HCT116 (cell line): Measurements from ENCODE around the gene SLC25A48. TPM values are rescaled to one million over a fixed set of nuclear protein-coding genes. Genes with fewer than 3 reads are reported as not detected.

ENCODE experiments used
- ATAC-seq: fragments of 200-7000 bp; cut with Tn5 transposase; 2 replicates; pipeline ENCODE4 v1.9.1; 2020; ENCODE audit warnings: mild to moderate bottlenecking, moderate library complexity
- BruUV-seq: library from RNA; stranded (reverse); fragments of 400-500 nt; replicated peaks from 2 replicates; lab custom pipeline; 2021; lab: Mats Ljungman, UMichigan
- CTCF ChIA-PET: fragments of 300-600 bp; sonication (Branson Sonifier 250); formaldehyde crosslinking; loops from one replicate; lab custom pipeline; 2021; ENCODE audit warnings: antibody characterized with exemption; lab: Charles Lee
- POLR2A ChIA-PET: fragments of 300-600, 350-600 bp; sonication (Branson Sonifier 250); formaldehyde crosslinking; loops from one replicate; lab custom pipeline; 2021; ENCODE audit warnings: antibody characterized with exemption; lab: Charles Lee
- RAD21 ChIA-PET, 2 experiments: fragments of 300-600 bp; sonication (Branson Sonifier 250); formaldehyde crosslinking; loops; one replicate each; lab custom pipeline; 2023; ENCODE audit warnings: low total read pairs in 2 of 2; ENCODE audit not compliant: uncharacterized antibody in 2 of 2, unreplicated experiment in 2 of 2, low non-redundant PET in 1 of 2; lab: Charles Lee
- DNase-seq: peaks from one replicate; pipeline ENCODE4 v3.0.0-alpha.2; 2010; ENCODE audit warnings: low read depth, low spot score
- H2AFZ ChIP-seq: fragments of 200-600 bp; shearing (Covaris generic), sonication (generic); 2 replicates; pipeline ENCODE4 v1.6.1; 2017; ENCODE audit warnings: low read depth, mixed run types, mixed read lengths, antibody characterized with exemption, low read length; ENCODE audit not compliant: poor library complexity, severe bottlenecking
- H3K27ac ChIP-seq: 2 replicates; pipeline ENCODE4 v1.5.1; 2012; ENCODE audit warnings: low read depth, low read length
- H3K27me3 ChIP-seq: fragments of 200-600 bp; sonication (generic); 2 replicates; pipeline ENCODE4 v1.6.1; 2016; ENCODE audit warnings: mixed run types, low read length, mixed read lengths; ENCODE audit not compliant: insufficient read depth
- H3K36me3 ChIP-seq, 2 experiments: fragments of 200-500 bp in 1 of 2; fragments of 200-600 bp in 1 of 2; sonication (Bioruptor generic) in 1 of 2; sonication (generic) in 1 of 2; 2 replicates each; pipeline versions ENCODE4 v1.5.1 to v1.6.1; 2014 to 2016; ENCODE audit warnings: low read length in 2 of 2, inconsistent platforms in 1 of 2, mixed read lengths in 1 of 2, mixed run types in 1 of 2; ENCODE audit not compliant: insufficient read depth in 2 of 2, control insufficient read depth in 1 of 2
- H3K4me1 ChIP-seq, 2 experiments: fragments of 200-600 bp in 1 of 2; sonication (generic) in 1 of 2; 2 replicates each; pipeline versions ENCODE4 v1.5.1 to v1.6.1; 2012 to 2017; ENCODE audit warnings: low read length in 2 of 2, inconsistent platforms in 1 of 2, mild to moderate bottlenecking in 1 of 2, mixed read lengths in 1 of 2, mixed run types in 1 of 2, moderate library complexity in 1 of 2; ENCODE audit not compliant: insufficient read depth in 2 of 2, control insufficient read depth in 1 of 2
- H3K4me2 ChIP-seq: fragments of 200-600 bp; sonication (generic); 2 replicates; pipeline ENCODE4 v1.6.1; 2017; ENCODE audit warnings: mixed run types, low read length, mixed read lengths
- H3K4me3 ChIP-seq, 2 experiments: fragments of 200-600 bp in 1 of 2; sonication (generic) in 1 of 2; replicated peaks in 1 of 2; 2 replicates each; pipeline ENCODE4 v1.5.1; 2011 to 2016; ENCODE audit warnings: low read length in 2 of 2, control low read depth in 1 of 2, low read depth in 1 of 2, mild to moderate bottlenecking in 1 of 2, mixed read lengths in 1 of 2, mixed run types in 1 of 2
- H3K79me2 ChIP-seq: fragments of 200-600 bp; sonication (generic); 2 replicates; pipeline ENCODE4 v1.6.1; 2017; ENCODE audit warnings: mild to moderate bottlenecking, mixed run types, low read length, moderate library complexity, mixed read lengths; ENCODE audit not compliant: insufficient read depth
- H3K9ac ChIP-seq: fragments of 200-600 bp; sonication (generic); 2 replicates; pipeline ENCODE4 v1.6.1; 2016; ENCODE audit warnings: low read length, mixed read lengths
- H3K9me2 ChIP-seq: fragments of 200-600 bp; sonication (generic), shearing (Covaris generic); 2 replicates; pipeline ENCODE4 v1.6.1; 2017; ENCODE audit warnings: mixed run types, mild to moderate bottlenecking, moderate library complexity; ENCODE audit not compliant: insufficient read depth
- H3K9me3 ChIP-seq, 2 experiments: fragments of 200-500 bp in 1 of 2; fragments of 200-600 bp in 1 of 2; sonication (Bioruptor generic) in 1 of 2; sonication (generic) in 1 of 2; 2 replicates each; pipeline ENCODE4 v1.6.1; 2014 to 2017; ENCODE audit warnings: low read length in 2 of 2, mixed read lengths in 2 of 2, inconsistent platforms in 1 of 2, low read depth in 1 of 2, mild to moderate bottlenecking in 1 of 2, mixed run types in 1 of 2, moderate library complexity in 1 of 2; ENCODE audit not compliant: control insufficient read depth in 1 of 2, insufficient read depth in 1 of 2
- H4K20me1 ChIP-seq: fragments of 200-600 bp; sonication (generic), shearing (Covaris generic); 2 replicates; pipeline ENCODE4 v1.6.1; 2017; ENCODE audit warnings: mixed run types, mild to moderate bottlenecking, moderate library complexity; ENCODE audit not compliant: insufficient read depth
- CEBPB ChIP-seq: IDR thresholded peaks from 2 replicates; pipeline ENCODE4 v1.6.1; 2012; ENCODE audit warnings: low read depth
- EGR1 ChIP-seq: IDR thresholded peaks from 2 replicates; pipeline ENCODE4 v1.6.1; 2012; ENCODE audit warnings: low read depth
- ELF1 ChIP-seq: IDR thresholded peaks from 2 replicates; pipeline ENCODE4 v1.6.1; 2012; ENCODE audit warnings: low read depth, borderline replicate concordance
- EZH2 ChIP-seq: fragments of 200-600 bp; sonication (generic); IDR thresholded peaks from 2 replicates; pipeline ENCODE4 v1.6.1; 2017; ENCODE audit warnings: antibody characterized with exemption, mixed run types
- JUND ChIP-seq: IDR thresholded peaks from 2 replicates; pipeline ENCODE4 v1.6.1; 2012
- POLR2A ChIP-seq: IDR thresholded peaks from 2 replicates; pipeline ENCODE4 v1.7.0; 2011; ENCODE audit warnings: borderline replicate concordance; ENCODE audit not compliant: insufficient read depth, insufficient read length; ENCODE audit errors: extremely low read depth
- RAD21 ChIP-seq: IDR thresholded peaks from 2 replicates; pipeline ENCODE4 v1.6.1; 2012; ENCODE audit warnings: low read depth, mild to moderate bottlenecking
- SIN3A ChIP-seq: IDR thresholded peaks from 2 replicates; pipeline ENCODE4 v1.6.1; 2012; ENCODE audit warnings: low read depth
- SRF ChIP-seq: IDR thresholded peaks from 2 replicates; pipeline ENCODE4 v1.6.1; 2012; ENCODE audit warnings: low read depth
- TCF7L2 ChIP-seq: IDR thresholded peaks from 2 replicates; pipeline ENCODE4 v1.7.0; 2011; ENCODE audit warnings: borderline replicate concordance, inconsistent platforms; ENCODE audit not compliant: insufficient read depth, insufficient read length; ENCODE audit errors: extremely low read depth
- YY1 ChIP-seq: IDR thresholded peaks from 2 replicates; pipeline ENCODE4 v1.6.1; 2011; ENCODE audit warnings: low read length, low read depth, moderate library complexity, mild to moderate bottlenecking; ENCODE audit not compliant: insufficient replicate concordance; ENCODE audit errors: extremely low read depth
- ZBTB33 ChIP-seq: IDR thresholded peaks from 2 replicates; pipeline ENCODE4 v1.6.1; 2011; ENCODE audit warnings: mild to moderate bottlenecking, low read length, moderate library complexity; ENCODE audit not compliant: insufficient replicate concordance; ENCODE audit errors: extremely low read depth
- intact Hi-C: fragments of 100-400 bp; cut with micrococcal nuclease; formaldehyde crosslinking; loops from 2 replicates; pipeline ENCODE4 v1.10.0; 2022
- total RNA-seq: library from RNA; stranded (reverse); gene quantifications from one replicate; pipeline ENCODE4 v1.2.1, GENCODE V29; 2021; ENCODE audit not compliant: unreplicated experiment
- TF ChIP-seq, protein P1 (sequence below): IDR thresholded peaks from 2 replicates; pipeline ENCODE4 v1.6.1; 2012
- TF ChIP-seq, protein P2 (sequence below): IDR thresholded peaks from 2 replicates; pipeline ENCODE4 v1.6.1; 2012
- TF ChIP-seq, protein P3 (sequence below): IDR thresholded peaks from 2 replicates; pipeline ENCODE4 v1.6.1; 2012; ENCODE audit warnings: low read depth

SLC25A48 gene
- total RNA-seq, 1 experiment from 2014 or later: 2.8 TPM

GRCh38 chr5:135822959-135823358 lies 11.5 kb upstream of the SLC25A48 start:
- H2AFZ ChIP-seq: no peak overlapping the region
- CTCF ChIA-PET: interaction anchor here (1.9 kb wide), 1 partner anchor 257 kb away, joined by 7 read pairs; no protein-coding TSS in a partner anchor
- H3K27me3 ChIP-seq: no peaks in the 10 kb centered on the region

More at GRCh38 chr5:135822959-135823358, 11.5 kb upstream of the SLC25A48 start:
- no peak overlapping the region for H3K4me3 ChIP-seq
- TF ChIP-seq, protein P1, sequence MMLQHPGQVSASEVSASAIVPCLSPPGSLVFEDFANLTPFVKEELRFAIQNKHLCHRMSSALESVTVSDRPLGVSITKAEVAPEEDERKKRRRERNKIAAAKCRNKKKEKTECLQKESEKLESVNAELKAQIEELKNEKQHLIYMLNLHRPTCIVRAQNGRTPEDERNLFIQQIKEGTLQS: no peak
- TF ChIP-seq ZBTB33 (no peak), RAD21 (no peak), SIN3A (no peak), POLR2A (no peak), YY1 (no peak), EGR1 (no peak), TCF7L2 (no peak), EZH2 (no peak), CEBPB (no peak), ELF1 (no peak), SRF (no peak), JUND (no peak)
- TF ChIP-seq, protein P2, sequence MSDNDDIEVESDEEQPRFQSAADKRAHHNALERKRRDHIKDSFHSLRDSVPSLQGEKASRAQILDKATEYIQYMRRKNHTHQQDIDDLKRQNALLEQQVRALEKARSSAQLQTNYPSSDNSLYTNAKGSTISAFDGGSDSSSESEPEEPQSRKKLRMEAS: no peak
- TF ChIP-seq, protein P3, sequence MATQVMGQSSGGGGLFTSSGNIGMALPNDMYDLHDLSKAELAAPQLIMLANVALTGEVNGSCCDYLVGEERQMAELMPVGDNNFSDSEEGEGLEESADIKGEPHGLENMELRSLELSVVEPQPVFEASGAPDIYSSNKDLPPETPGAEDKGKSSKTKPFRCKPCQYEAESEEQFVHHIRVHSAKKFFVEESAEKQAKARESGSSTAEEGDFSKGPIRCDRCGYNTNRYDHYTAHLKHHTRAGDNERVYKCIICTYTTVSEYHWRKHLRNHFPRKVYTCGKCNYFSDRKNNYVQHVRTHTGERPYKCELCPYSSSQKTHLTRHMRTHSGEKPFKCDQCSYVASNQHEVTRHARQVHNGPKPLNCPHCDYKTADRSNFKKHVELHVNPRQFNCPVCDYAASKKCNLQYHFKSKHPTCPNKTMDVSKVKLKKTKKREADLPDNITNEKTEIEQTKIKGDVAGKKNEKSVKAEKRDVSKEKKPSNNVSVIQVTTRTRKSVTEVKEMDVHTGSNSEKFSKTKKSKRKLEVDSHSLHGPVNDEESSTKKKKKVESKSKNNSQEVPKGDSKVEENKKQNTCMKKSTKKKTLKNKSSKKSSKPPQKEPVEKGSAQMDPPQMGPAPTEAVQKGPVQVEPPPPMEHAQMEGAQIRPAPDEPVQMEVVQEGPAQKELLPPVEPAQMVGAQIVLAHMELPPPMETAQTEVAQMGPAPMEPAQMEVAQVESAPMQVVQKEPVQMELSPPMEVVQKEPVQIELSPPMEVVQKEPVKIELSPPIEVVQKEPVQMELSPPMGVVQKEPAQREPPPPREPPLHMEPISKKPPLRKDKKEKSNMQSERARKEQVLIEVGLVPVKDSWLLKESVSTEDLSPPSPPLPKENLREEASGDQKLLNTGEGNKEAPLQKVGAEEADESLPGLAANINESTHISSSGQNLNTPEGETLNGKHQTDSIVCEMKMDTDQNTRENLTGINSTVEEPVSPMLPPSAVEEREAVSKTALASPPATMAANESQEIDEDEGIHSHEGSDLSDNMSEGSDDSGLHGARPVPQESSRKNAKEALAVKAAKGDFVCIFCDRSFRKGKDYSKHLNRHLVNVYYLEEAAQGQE: no peak
- TF ChIP-seq, all 23 proteins: peak for 0
- H3K9me3 ChIP-seq: no peaks in the 10 kb centered on the region
- H3K9ac ChIP-seq: no peak overlapping the region
- H3K27ac ChIP-seq: no peak overlapping the region
- ChIA-PET POLR2A (no interaction called here), RAD21 (no interaction called here)
- H3K4me1 ChIP-seq: peaks cover 0 to 5% of the 10 kb centered on the region in 2 experiments; a peak in 1 of 4 replicates
- DNase-seq: no peak
- no peaks in the 10 kb centered on the region for H3K36me3 ChIP-seq
- no peak overlapping the region for H3K4me2 ChIP-seq
- H4K20me1 ChIP-seq: no peaks in the 10 kb centered on the region
- ATAC-seq: no peak
- no peaks in the 10 kb centered on the region for H3K79me2 ChIP-seq
- BruUV-seq: no TSS peak
- intact Hi-C loops: no loop called here
- H3K9me2 ChIP-seq: no peaks in the 10 kb centered on the region
